Measurements from ENCODE around the gene PLEKHG4B. TPM values are rescaled to one million over a fixed set of nuclear protein-coding genes. Genes with fewer than 3 reads are reported as not detected.

The PLEKHG4B gene
- total and polyA plus RNA-seq, 4 donors, result under 0.01 to 0.05 (median 0.01) TPM; not detected in 1

- TF ChIP-seq REST (IDR thresholded peaks at IDR 0.05), result no peak
- no peak for TF ChIP-seq SP1 (IDR thresholded peaks at IDR 0.05)
- TF ChIP-seq HNF4G (IDR thresholded peaks at IDR 0.05), result no peak
- TF ChIP-seq JUND (IDR thresholded peaks at IDR 0.05), result no peak
- no peak for TF ChIP-seq FOXA1 (IDR thresholded peaks at IDR 0.05)
- TF ChIP-seq RXRA (IDR thresholded peaks at IDR 0.05), result no peak
- no peak for TF ChIP-seq HNF4A (conservative IDR thresholded peaks at IDR 0.05)
- no peak for TF ChIP-seq YY1 (IDR thresholded peaks at IDR 0.05)
Measured at GRCh38 chr5:194603-195209, 102.7 kb downstream of the PLEKHG4B start (continued).

GRCh38 chr5:195401-196160 is 103.6 kb downstream of the PLEKHG4B start:
- H3K4me3 ChIP-seq (ENCODE audit: low read depth in 1 of 3, low read length in 3 of 3), result no peak overlapping the region
- H3K9me3 ChIP-seq (ENCODE audit: control insufficient read depth in 4 of 4, low read length in 3 of 4), result no peaks in the 10 kb centered on the region
- H3K36me3 ChIP-seq (ENCODE audit: control insufficient read depth in 4 of 4, insufficient read depth in 3 of 4, low read depth in 1 of 4, low read length in 3 of 4), result no peaks in the 10 kb centered on the region
- H3K9ac ChIP-seq (ENCODE audit: low read depth in 1 of 2, low read length in 2 of 2), result no peak overlapping the region
- H3K27ac ChIP-seq (ENCODE audit: low read depth in 1 of 2, low read length in 2 of 2), result no peak overlapping the region
- peaks cover 2 to 14% (median 11%) of the 10 kb centered on the region in 4 donors for H3K4me1 ChIP-seq (ENCODE audit: control insufficient read depth in 4 of 4, insufficient read depth in 4 of 4, low read length in 3 of 4)
- WGBS, result 86% methylated on average over 33 of the region's 33 CpGs
- no peak for DNase-seq (ENCODE audit: low spot score)
- TF ChIP-seq FOXA1 (IDR thresholded peaks at IDR 0.05) (no peak), CTCF (IDR thresholded peaks at IDR 0.05; ENCODE audit: low read depth, low read length, missing input control) (no peak), JUND (IDR thresholded peaks at IDR 0.05) (no peak), HNF4G (IDR thresholded peaks at IDR 0.05) (no peak), RAD21 (IDR thresholded peaks at IDR 0.05) (no peak), RXRA (IDR thresholded peaks at IDR 0.05) (no peak), EGR1 (IDR thresholded peaks at IDR 0.05; ENCODE audit: low read depth in 2 of 2) (no peak), MAX (IDR thresholded peaks at IDR 0.05) (no peak), HNF4A (conservative IDR thresholded peaks at IDR 0.05) (no peak), NR2F2 (IDR thresholded peaks at IDR 0.05) (no peak), ATF3 (IDR thresholded peaks at IDR 0.05) (no peak), FOXA2 (IDR thresholded peaks at IDR 0.05) (no peak), ZBTB33 (IDR thresholded peaks at IDR 0.05) (no peak), YY1 (IDR thresholded peaks at IDR 0.05) (no peak), SP1 (IDR thresholded peaks at IDR 0.05) (no peak), TAF1 (conservative IDR thresholded peaks at IDR 0.05) (no peak), GABPA (IDR thresholded peaks at IDR 0.05 in 1 of 2, conservative IDR thresholded peaks at IDR 0.05 in 1 of 2) (no peak), REST (IDR thresholded peaks at IDR 0.05) (no peak)
- no peaks in the 10 kb centered on the region for H3K27me3 ChIP-seq (ENCODE audit: control insufficient read depth in 4 of 4, insufficient read depth in 4 of 4, low read length in 3 of 4)
